ENCODE measurements around the gene PDCD5.
"Not testable (repeated sequence)": the region's sequence is repeated elsewhere in the genome, so short reads cannot be mapped to it uniquely, and the experiment has no call there.

The PDCD5 gene, protein sequence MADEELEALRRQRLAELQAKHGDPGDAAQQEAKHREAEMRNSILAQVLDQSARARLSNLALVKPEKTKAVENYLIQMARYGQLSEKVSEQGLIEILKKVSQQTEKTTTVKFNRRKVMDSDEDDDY

DNA sequence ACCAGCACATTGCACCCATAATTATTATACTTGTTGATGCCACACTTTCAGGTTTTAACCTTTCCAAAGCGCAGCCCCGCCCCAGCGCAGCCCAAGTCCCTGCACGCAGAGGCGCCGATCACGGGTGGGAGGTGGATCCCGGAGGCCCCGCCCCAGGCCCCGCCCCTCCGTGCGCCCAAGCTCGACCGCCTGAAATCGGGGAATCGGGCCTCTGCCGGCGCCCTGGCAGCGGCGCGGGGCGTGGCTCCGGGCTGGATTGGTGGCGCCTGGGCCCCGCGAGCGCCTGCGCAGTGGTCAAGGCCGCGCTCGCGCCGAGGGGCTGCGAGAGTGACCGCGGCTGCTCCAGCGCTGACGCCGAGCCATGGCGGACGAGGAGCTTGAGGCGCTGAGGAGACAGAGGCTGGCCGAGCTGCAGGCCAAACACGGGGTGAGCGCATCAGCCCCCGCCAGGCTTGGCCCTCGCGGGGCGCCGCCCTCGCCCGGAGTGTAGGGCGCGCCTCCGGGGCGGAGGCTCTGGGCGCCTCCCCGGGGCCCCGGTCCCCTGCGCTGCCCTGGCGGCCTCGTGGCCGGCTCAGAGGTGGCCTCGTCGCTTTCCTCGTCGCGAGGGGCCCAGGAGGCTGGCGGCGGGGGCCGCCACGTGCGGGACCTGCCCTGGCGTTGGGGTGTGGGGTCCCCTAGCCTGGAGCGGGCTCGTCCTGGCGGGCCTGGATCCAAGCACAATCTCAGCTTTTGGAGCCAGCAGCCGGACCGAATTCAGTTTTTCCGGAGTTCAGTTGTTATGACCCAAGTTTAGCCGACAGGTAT, at the start of gene PDCD5:
Gene PDCD5 (plus strand): TSS at position 290 of the 804 bp plus-strand sequence. CDS start 72 bp downstream, at position 362.
- DNase-seq = peak; percentile 77

- no peak for DNase-seq
Measured at GRCh38 chr19:32532233-32532632, 48.8 kb upstream of the PDCD5 start.

GRCh38 chr19:32537580-32537979, 43.4 kb upstream of the PDCD5 start:
- no peak for DNase-seq

GRCh38 chr19:32539240-32539916, 41.6 kb upstream of the PDCD5 start:
- no peak for DNase-seq

DNA sequence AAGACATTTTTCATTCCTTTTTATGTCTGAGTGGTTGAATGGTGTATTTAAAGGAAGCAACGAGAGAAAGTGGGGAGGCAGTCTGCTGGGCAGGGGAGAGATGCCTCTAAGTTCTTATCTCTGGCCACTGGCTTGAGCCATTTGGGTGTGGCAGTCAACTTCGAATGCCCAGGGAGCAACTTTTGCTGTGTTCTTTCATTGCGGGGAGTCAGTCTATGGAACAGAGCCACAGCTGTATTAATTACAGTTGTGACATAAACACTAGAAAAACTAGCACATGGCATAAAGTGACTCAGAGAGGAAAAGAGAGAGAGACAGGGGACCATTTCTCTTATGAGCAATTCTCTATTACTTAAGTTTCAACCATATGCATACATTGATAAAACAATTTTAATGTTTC, 40.4 kb upstream of the PDCD5 start:
- DNase-seq = no peak

DNA sequence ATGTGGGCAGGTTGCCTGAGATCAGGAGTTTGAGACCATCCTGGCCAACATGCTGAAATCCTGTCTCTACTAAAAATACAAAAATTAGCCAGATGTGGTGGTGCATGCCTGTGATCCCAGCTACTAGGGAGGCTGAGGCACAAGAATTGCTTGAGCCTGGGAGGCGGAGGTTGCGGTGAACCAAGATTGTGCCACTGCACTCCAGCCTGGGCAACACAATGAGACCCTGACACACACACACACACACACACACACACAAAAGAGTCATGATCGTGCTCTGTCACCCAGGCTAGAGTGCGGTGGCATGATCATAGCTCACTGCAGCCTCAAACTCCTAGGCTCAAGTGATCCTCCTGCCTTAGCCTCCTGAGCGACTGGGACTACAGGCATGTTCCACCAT, 39.6 kb upstream of the PDCD5 start:
- not testable (repeated sequence) for DNase-seq

GRCh38 chr19:32542477-32543108, 38.4 kb upstream of the PDCD5 start:
- no peak for DNase-seq

DNA sequence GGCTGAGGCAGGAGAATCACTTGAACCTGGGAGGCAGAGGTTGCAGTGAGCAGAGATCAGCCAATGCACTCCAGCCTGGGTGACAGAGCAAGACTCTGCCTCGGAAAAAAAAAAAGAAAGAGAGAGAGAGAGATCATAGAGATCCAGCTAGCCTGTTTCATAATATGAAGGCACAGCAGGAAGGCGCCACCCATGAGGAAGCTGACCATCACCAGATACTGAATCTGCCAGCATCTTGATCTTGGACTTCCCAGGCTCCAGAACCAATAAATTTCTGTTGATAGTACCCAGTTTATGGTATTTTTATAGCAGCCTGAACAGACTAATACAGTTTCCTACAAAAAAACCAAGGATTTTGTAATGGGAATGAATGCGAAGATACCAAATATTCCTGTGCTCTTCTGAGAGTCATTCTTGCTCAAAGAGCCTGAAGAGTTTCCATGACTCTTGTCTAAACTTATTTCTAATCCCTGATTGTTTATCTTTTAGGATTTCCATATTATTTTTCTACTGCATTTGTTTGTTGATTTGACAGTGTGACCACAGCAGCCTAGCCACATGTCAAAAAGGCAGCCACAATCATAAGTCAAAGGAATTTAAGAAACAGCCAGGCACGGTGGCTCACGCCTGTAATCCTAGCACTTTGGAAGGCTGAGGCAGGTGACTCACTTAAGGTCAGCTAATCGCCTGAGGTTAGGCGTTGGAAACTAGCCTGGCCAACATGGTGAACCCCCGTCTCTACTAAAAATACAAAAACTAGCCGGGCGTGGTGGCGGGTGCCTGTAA, 37.7 kb upstream of the PDCD5 start:
- no peak for DNase-seq

- DNase-seq = no peak
Measured at GRCh38 chr19:32544917-32545316, 36.1 kb upstream of the PDCD5 start.

DNA sequence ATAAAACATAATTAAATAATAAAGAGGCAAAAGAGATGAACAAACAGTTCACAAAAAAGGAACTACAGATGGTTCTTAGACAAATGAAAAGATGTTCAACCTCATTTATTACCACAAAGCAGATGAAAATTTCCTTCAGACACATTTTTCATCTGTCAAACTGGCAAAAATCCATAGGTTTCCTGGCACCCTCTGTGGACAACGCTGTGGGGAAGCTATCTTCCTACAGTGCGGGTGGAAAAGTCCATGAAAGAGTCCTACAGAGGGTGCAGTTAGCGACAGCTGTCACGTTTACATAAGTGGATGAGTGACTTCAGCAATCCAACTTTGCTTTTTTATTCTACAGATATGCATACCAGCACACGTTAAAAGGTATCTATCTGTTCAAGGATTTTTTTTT, 30.3 kb upstream of the PDCD5 start:
- no peak for DNase-seq

- no peak for DNase-seq
Measured at GRCh38 chr19:32555786-32556185, 25.2 kb upstream of the PDCD5 start.

- DNase-seq = no peak
Measured at GRCh38 chr19:32558607-32559228, 22.3 kb upstream of the PDCD5 start.

GRCh38 chr19:32563761-32564160, 17.2 kb upstream of the PDCD5 start:
- DNase-seq = no peak

- no peak for DNase-seq
Measured at GRCh38 chr19:32566246-32566830, 14.7 kb upstream of the PDCD5 start.

DNA sequence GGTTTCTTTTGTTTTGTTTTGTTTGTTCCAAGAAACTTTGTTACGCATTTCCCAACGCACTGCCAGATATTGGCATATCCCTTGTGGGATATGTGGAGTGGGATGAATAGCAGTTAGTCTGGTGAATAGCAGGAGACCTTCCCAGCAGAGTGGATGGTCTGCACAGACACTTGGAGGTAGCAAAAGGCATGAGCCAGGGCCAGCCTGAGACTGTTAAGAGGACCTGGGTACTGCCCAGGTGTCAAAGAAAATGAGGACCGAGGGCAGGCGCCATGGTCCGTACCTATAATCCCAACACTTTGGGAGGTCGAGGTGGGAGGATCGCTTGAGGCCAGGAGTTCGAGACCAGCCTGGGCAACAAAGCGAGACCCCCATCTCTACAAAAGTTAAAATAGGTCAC, 13.5 kb upstream of the PDCD5 start:
- no peak for DNase-seq

DNA sequence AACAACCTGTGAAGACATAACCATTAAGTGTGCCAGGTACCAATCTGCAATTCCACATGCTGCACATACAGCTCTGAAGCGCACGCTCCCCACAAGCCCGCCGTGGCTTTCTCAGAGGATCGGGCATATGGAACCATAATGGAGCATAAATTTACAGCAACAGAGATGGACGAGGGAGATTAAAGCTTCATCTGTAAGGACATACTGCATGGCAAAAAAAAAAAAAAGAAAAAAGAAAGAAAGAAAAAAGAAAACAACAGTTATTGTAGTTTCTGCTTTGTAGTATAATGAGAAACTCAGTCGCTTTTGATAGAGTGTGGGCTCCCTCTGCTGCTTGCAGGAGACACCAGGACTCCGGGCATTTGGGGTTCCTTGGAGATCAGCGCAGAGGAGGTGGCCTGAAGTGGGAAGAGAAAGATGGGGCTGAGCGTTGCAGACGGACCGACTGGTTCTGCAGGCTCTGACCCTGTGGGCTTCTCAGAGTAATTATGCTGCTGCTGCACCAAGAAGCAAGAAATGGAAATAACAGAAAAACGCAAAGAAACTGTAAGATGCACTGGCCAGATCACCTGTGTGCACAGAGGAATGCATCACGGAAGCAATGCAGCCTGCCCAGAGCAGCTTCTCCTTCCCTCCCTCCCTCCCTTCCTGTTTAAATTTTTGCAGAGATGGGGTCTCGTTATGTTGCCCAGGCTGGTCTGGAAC, 10.8 kb upstream of the PDCD5 start:
- DNase-seq = peak; percentile 32

DNA sequence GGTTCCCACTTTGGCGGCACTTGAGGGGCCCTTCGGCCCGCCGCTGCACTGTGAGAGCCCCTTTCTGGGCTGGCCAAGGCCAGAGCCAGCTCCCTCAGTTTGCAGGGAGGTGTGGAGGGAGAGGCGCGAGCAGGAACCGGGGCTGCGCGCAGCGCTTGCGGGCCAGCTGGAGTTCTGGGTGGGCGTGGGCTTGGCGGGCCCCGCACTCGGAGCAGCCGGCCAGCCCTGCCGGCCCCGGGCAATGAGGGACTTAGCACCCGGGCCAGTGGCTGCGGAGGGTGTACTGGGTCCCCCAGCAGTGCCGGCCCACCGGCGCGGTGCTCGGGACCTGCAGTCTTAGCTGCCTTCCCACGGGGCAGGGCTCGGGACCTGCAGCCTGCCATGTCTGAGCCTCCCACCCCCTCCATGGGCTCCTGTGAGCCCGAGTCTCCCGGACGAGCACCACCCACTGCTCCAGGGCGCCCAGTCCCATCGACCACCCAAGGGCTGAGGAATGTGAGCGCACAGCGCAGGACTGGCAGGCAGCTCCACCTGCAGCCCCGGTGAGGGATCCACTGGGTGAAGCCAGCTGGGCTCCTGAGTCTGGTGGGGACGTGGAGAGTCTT, 9.4 kb upstream of the PDCD5 start:
- not testable (repeated sequence) for DNase-seq

DNA sequence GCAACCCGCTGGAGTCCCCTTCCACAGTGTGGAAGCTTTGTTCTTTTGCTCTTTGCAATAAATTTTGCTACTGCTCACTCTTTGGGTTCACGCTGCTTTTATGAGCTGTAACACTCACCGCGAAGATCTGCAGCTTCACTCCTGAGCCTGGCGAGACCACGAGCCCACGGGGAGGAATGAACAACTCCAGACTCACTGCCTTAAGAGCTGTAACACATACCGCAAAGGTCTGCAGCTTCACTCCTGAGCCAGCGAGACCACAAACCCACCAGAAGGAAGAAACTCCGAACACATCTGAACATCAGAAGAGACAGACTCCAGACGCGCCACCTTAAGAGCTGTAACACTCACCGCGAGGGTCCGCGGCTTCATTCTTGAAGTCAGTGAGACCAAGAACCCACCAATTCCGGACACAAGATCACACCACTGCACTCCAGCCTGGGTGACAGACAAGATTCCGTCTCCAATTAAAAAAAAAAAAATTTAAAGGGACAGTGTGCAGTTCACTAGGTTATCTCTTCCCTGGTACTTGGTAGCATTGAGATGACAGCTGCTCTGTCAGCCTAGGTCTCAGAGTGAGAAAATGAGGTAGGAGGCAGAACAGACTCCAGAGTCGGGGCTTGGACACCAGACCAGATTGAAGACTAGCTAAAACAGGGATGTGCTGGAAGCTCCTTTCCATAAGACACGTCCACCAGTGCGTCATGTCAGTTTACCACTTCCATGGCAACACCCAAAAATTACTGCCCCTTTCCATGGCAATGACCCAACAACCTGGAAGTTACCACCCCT, 8.1 kb upstream of the PDCD5 start:
- not testable (repeated sequence) for DNase-seq

- DNase-seq = no peak
Measured at GRCh38 chr19:32573492-32573794, 7.5 kb upstream of the PDCD5 start.

GRCh38 chr19:32576790-32577189, 4.2 kb upstream of the PDCD5 start:
- DNase-seq = no peak

Data from kidney glomerular epithelial cell (primary cell).